ENCODE data around the gene REXO1.
"Not testable (repeated sequence)": the region's sequence is repeated elsewhere in the genome, so short reads cannot be mapped to it uniquely, and the experiment has no call there.

The REXO1 gene

DNA sequence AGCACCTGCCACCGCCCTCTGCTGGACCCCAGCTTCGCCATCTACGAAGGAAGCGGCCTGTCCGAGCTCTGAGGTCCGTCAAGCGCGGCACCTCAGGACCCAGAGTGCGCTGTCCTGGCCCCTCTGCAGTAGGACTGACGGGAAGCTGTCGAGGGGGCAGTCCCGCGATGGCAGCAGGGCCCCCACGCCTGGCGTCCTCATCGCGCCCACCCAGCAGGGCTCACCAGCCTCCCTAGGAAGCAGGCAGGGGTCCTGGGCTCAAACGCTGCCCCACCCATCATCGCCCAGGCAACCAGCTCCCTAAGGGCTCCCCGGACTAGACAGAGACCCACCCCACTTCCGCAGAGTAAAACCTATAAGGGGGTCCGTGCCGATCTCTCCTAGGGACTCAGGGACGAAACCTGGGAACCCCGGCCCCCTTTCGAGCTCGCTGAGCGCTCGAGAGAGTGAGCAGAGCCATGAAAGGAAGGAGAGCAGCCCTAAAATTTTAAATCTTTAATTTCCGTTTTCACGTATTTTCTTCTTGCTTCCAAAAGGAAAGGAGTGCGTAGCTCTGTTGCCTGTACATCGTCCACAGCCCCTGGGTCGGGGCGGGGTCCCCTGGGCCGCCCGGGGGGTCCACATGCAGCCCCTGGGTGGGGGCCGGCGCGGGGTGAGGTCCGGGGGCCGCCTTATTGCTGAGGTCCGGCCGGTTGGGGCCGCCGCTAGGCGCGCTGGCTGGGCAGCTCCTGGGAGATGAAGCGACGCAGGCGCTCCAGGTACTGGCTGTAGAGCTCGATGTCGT, 28.4 kb upstream of the REXO1 start:
- not testable (repeated sequence) for DNase-seq

- peak; percentile 93 for DNase-seq
Measured at GRCh38 chr19:1875646-1876495, 27.6 kb upstream of the REXO1 start.

DNA sequence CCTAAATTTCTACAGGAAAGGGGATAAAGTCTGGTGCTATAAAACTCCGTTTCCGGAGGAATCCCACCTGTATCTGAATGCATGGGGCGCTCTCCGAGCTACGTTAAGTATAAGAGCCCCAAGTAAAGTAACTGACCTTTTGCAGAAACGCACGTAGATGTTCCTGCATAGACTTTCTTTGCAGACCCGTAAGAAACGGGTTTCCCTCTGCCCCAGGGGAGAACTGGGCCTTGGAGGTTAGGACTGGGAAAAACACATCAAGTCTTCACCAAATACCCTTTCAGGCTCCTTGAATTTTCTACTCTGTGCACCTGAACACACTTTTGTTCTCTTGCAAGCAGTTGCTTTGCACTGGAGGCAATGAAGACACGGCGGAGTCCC, 27.0 kb upstream of the REXO1 start:
- not testable (repeated sequence) for DNase-seq

DNA sequence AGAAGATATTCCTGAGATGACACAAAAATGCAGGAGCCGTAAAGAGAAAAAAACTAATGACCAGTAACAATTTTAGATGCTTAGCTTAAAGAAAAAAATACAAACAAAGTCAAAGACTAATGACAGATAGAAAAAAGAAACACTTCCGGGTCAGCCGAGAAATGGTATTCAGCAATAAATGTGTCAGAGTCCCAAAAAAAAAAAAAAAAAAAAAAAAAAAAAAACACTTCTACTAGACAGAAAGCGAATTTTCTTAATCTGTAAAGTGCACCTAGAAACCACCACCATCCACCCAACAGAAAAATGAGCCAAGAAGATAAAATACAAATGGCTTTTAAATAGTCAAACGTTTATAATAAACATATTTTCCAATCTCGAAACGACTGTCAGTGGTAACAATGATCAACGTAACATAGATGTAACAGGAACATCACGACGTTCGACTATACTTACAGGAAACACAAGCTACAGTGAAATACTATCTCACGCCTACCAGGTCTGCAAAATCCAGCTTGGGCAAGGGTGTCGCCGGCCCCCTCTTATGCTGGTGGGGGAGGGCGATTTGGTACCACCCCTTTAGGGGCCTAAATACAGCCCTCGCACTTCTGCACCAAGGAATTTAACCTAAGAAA, 26.4 kb upstream of the REXO1 start:
- DNase-seq, result no peak

DNA sequence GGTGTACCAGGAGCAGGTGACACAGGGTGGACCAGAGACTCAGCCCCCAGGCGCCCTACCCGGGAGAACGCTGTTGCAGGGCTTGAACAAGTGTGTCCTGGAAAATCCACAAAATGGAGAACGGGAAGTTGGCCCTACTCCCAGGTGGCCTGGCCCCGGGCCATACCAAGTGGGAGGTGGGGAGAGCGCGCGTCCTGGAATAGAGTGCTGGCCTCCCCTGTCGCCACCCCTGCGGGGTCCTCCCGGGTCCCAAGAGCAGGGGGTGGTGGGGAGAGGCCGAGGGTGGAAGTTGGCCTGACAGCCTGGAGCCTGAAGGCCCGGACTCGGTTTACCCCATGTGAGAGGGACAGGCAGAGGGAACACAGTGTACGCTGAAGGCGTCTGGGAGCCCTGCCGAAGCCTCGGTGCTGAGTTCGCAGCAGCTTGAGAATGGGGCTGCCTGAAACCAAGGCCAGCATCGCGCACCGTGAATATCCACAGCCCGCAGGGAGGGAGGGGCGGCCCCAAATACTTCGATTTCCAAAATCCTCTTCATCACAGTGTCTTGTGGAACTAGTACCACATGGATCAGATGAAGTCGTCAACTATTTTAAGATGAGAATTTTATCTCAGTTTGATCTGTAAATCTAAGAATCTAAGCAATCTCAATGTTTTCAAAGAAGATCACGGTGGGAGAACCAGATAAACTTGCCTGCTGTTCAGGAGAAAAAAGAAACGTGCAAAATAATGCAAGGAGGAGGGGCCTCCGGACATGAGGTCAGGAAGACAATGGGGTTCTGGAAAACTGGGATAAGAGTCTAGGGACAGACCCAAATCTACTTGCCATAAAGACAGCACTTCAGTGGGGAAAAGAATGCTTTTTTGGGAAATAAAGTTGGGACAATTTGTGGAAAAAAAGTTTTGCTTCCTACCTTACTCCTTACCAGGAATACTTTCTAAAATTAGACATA, 25.5 kb upstream of the REXO1 start:
- DNase-seq, result no peak

DNA sequence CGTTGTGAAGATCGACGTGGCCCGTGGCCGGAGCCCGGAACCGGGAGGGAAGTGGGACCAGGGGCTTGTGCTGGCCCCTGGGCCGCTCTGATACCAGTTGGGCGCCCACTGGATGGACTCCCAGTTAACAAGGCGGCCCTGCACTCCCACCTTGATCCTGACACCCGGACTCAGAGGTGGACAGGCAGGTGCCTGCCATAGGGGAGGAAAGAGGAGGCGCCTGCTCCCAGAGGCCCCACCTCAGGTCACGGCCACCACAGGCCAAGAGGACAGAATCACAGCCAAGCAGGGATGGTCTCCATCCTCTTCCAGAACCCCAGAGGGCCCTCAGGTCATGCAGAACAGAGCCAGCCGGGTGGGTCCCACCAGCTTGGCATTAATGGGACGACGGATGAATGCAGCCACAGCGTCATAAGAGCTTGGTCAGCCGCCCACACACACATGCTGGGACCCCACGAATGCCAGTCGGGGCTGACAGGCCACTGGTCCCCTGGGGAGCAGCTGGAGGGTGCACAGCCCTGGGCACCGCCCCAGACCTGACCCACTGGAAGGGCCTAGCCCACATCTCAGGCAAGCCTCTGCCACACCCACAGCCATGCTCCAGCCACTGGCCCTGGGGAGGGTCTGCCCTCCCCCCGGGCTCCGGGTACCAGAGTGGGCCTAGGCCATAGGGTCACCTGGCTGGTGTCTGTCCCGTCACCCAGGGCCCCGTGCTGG, 24.7 kb upstream of the REXO1 start:
- DNase-seq, result no peak

DNA sequence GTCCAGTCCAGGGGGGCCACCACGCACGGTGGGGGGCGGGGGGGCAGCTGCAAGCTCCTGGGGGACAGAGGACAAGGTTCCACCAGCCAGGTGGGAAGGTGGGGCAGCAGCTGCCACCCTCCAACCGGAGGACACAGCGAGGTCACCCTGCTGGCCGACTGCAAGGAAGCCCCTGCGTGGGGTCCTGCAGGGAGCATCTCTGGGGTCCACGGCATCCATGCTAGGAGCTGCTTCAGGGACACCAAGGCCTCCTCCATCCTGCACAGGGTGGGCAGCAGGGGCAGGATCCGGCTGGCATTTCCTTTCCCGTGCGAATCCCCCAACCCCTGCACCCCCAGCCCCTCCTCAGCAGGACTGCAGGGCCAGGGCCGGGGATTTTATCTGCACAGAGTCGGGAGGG, 23.3 kb upstream of the REXO1 start:
- DNase-seq, result no peak

- no peak for DNase-seq
Measured at GRCh38 chr19:1871140-1871597, 22.9 kb upstream of the REXO1 start.

- no peak for DNase-seq
Measured at GRCh38 chr19:1868971-1869370, 20.7 kb upstream of the REXO1 start.

- DNase-seq, result no peak
Measured at GRCh38 chr19:1867349-1867724, 19.1 kb upstream of the REXO1 start.

DNA sequence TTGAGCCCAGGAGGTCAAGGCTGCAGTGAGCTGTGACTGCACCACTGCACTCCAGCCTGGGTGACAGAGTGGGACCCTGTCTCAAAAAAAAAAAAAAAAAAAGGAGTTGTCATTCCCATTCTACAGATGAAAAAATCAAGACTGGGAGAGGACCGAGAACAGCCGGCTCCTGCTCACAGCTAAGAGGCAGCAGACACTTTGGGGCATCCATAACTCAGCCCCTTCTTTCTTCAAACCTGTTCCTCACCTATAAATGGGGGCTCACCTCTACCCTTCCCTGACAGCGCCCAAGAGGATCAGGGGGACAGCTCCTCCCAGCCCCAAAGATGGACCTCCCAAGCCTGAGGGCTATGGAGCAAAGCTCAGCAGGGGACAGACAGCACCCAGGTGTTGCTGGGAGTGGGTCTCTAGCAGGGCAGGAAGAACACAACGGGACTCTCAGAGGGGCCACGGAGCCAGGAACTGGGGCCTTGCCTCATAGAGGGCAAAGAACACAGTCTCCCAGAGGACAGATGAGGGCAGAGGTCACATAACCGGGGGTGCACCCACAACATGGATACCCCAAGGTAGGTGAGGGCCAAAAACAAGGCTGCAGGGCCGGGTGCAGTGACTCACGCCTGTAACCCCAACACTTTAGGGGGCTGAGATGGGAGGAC, 18.5 kb upstream of the REXO1 start:
- no peak for DNase-seq

- DNase-seq, result no peak
Measured at GRCh38 chr19:1865172-1866010, 17.1 kb upstream of the REXO1 start.

GRCh38 chr19:1864480-1865171, 16.3 kb upstream of the REXO1 start:
- DNase-seq, result peak; percentile 68

DNA sequence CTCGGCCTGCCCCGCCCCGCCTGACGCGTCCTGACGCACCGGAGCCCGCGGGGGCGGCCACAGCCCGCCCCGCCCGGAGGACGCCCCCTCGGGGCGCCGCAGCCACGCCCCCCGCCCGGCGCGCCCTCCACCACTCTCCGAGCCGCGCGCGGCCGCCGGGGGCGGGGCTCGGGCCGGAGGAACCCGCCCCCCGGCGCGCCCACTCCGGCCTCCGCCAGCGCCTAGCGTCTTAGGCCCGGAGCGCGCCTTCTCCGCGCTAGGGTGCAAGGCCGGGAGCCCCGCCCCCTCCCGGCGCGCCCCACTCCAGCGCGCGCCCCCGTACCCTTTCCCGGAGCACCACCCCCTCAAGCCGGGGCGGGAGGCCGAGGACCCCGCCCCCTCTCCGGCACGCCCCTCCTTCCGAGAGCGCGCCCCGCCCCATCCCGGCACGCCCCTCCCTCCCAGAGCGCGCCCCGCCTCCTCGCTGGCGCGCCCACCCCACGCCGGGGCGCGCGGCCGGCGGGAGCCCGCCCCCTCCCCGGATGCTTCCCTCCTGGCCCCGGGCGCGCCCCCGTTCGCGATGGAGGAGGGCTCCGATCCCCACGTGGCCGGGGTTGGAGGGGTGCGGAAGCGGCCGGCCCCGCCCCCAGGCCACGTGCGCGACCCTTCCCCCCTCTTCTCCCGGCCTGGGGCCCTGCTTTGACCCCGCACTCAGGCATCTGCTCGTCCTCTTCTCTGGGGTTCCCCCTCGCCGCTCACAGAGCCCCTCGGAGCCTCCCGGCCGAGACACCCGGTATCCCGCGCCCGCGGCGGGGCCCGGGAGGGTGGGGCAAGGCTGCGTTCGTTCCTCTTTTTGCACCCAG, 15.6 kb upstream of the REXO1 start:
- peak; percentile 93 for DNase-seq

DNA sequence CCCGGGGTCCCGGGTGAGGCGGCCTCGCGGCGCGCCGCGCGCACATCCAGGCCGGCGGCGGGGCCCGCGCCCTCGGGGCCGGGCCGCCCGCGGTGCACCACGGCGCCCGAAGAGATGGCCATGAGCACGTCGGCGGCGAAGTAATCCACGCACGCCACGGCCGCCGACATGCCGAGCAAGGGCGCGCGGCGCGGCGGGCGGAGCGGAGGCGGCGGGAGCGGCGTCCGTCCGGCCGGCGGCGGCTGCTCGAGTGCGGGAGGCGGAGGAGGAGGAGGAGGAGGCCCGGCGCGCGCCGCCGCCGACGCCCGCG, 15.0 kb upstream of the REXO1 start, which contains the start of gene KLF16:
Gene KLF16 (minus strand): TSS at position 252 of the 310 bp plus-strand sequence. CDS start 82 bp downstream, at position 170.
- no peak for DNase-seq

DNA sequence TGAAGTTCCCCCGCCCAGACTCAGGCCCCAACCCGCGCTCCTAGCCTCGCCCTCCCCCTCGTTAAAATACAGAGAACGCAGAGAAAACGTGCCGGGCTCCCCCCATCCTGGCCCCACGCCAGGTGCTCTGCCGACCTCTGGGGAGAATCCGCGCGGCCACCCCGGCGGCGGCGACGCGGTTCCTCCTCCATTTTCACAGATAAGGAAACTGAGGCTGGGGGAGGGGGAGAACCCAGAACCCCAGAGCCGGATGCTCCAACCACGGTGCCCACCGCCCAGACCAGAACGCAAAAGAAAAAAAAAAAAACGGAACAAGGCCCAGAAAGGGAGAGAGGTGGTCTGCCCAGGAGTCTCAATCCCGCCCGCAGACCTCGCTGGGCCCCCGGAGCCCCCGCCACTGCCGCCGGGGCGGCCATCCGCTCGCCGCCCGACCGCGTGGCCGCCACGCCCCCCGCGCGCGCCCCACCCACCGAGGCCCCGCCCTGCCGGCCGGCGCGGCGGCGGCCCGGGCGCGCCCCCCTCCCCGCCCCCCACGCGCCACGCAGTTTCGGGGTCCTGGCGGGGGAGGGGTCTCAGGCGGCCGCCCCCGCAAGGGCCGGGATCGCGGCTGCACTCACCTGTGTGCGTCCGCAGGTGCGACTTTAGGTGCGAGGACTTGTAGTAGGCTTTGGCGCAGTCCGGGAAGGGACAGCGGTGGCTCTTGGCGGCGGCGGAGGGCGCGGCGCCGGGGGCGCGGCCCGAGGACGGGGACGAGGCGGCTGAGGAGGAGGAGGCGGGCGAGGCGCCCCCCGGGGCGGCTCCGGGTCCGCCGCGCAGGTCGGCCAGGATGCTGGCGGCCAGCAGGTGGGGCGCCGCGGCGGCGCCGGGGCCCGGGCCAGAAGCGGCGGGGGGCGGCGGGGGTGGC, 14.4 kb upstream of the REXO1 start:
- DNase-seq, result no peak

- DNase-seq, result no peak
Measured at GRCh38 chr19:1862068-1862423, 13.8 kb upstream of the REXO1 start.

DNA sequence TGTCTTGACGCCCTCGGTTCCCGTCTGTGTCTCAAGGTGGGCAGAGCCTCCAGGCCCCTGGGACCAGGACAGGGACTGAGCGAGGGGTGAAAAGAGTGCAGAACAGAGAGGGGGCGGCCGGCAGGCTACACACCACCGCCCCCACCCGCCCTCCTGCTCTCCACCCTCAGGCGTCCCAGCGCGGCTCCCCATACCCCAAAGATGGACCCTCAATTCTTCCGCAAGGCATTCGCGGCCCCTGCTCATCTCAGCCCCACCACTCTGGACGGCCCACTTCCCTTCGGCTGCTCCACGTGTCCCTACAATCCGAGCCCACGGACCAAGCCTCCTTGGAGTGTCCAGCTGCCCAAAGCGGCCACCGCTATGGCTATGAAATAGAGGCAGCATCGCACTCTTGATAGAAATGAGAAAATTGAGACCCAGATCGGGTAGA, 13.3 kb upstream of the REXO1 start:
- DNase-seq, result no peak
